Parathyroid adenoma (tissue), 2 donors: ENCODE measurements around the gene TANGO2.

Experiments used
- H2AFZ ChIP-seq: fragments of 300-600 bp; sonication (generic); one replicate; pipeline ENCODE4 v1.7.0; 2017; ENCODE audit warnings: antibody characterized with exemption, mild to moderate bottlenecking
- H3K27ac ChIP-seq: fragments of 300-600 bp; sonication (generic); one replicate; pipeline ENCODE4 v1.7.0; 2017
- H3K27me3 ChIP-seq: fragments of 300-600 bp; sonication (generic); one replicate; pipeline ENCODE4 v1.7.0; 2017; ENCODE audit warnings: low read length; ENCODE audit not compliant: control insufficient read depth, insufficient read depth
- H3K36me3 ChIP-seq: fragments of 300-600 bp; sonication (generic); one replicate; pipeline ENCODE4 v1.7.0; 2017; ENCODE audit warnings: low read length; ENCODE audit not compliant: control insufficient read depth, insufficient read depth
- H3K4me1 ChIP-seq: fragments of 300-600 bp; sonication (generic); one replicate; pipeline ENCODE4 v1.7.0; 2017; ENCODE audit warnings: control low read depth
- H3K4me2 ChIP-seq: fragments of 300-600 bp; sonication (generic); one replicate; pipeline ENCODE4 v1.7.0; 2017; ENCODE audit warnings: low read length
- H3K4me3 ChIP-seq: fragments of 300-600 bp; sonication (generic); one replicate; pipeline ENCODE4 v1.7.0; 2017; ENCODE audit warnings: low read depth, low read length
- H3K79me2 ChIP-seq: fragments of 300-600 bp; sonication (generic); one replicate; pipeline ENCODE4 v1.7.0; 2017; ENCODE audit warnings: control low read depth
- H3K9ac ChIP-seq: fragments of 300-600 bp; sonication (generic); one replicate; pipeline ENCODE4 v1.7.0; 2017; ENCODE audit warnings: mild to moderate bottlenecking
- H3K9me3 ChIP-seq: fragments of 300-600 bp; sonication (generic); one replicate; pipeline ENCODE4 v1.7.0; 2017; ENCODE audit warnings: low read length; ENCODE audit not compliant: control insufficient read depth
- TF ChIP-seq, protein P1 (sequence below): fragments of 300-600 bp; sonication (generic); IDR thresholded peaks from one replicate; pipeline ENCODE4 v1.7.0; 2017; ENCODE audit warnings: antibody characterized with exemption, mild to moderate bottlenecking
- donor health status: primary hyperparathyroidism.

Gene TANGO2

DNA sequence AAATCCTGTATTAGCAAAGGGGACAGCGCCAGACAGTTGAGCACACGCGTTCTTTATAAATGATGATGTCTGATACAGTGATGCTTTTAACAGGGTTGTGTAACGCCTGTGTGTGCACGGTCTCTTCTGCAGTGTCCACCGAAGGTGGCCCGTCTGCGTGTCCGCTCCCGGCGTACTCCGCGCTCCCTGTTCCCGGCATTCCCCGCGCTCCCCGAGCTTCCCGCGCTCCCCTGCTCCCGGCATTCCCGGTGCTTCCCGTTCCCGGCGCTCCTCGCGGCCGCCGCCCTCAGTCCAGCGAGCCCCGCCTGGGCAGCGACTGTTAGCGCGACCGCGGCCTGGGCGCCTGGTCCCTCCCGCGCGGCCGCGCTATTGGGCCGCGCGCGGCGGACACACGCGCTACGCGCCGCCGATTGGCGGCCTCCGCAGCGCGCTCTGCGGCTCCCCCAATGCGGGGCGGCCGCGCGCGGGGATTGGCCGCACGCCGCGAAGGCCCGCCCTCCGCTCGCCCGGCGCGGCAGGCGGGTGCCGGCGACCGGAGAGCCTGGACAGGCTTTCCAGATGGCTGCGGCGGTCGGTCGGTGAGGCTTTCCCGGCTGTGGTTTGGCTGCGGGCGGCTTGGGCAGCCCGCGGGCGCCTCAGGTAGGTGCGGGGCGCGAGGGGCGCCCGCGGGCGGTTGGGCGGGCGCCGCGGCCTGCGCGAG, 59.0 kb downstream of the TANGO2 start, which contains the start of gene DGCR8:
Gene DGCR8 (plus strand): TSS at position 497 of the 700 bp plus-strand sequence. CDS start 5,723 bp downstream, outside the sequence.
- H2AFZ ChIP-seq, result peak within 1 kb of the TSS; percentile 92
- peak within 1 kb of the TSS; percentile 57 for H3K27ac ChIP-seq
- no peak within 1 kb of the TSS for H3K9ac ChIP-seq
- peak within 1 kb of the TSS; percentile 97 for H3K4me2 ChIP-seq
- H3K9me3 ChIP-seq, result no peaks in the 10 kb centered on the region
- no peaks in the 10 kb centered on the region for H3K36me3 ChIP-seq
- peaks cover 3% of the 10 kb centered on the region for H3K4me1 ChIP-seq
- H3K79me2 ChIP-seq, result peaks cover 18% of the 10 kb centered on the region
- TF ChIP-seq, protein P1, sequence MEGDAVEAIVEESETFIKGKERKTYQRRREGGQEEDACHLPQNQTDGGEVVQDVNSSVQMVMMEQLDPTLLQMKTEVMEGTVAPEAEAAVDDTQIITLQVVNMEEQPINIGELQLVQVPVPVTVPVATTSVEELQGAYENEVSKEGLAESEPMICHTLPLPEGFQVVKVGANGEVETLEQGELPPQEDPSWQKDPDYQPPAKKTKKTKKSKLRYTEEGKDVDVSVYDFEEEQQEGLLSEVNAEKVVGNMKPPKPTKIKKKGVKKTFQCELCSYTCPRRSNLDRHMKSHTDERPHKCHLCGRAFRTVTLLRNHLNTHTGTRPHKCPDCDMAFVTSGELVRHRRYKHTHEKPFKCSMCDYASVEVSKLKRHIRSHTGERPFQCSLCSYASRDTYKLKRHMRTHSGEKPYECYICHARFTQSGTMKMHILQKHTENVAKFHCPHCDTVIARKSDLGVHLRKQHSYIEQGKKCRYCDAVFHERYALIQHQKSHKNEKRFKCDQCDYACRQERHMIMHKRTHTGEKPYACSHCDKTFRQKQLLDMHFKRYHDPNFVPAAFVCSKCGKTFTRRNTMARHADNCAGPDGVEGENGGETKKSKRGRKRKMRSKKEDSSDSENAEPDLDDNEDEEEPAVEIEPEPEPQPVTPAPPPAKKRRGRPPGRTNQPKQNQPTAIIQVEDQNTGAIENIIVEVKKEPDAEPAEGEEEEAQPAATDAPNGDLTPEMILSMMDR, result no peak
- H3K4me3 ChIP-seq, result peak within 1 kb of the TSS; percentile 80
- H3K27me3 ChIP-seq, result no peaks in the 10 kb centered on the region

DNA sequence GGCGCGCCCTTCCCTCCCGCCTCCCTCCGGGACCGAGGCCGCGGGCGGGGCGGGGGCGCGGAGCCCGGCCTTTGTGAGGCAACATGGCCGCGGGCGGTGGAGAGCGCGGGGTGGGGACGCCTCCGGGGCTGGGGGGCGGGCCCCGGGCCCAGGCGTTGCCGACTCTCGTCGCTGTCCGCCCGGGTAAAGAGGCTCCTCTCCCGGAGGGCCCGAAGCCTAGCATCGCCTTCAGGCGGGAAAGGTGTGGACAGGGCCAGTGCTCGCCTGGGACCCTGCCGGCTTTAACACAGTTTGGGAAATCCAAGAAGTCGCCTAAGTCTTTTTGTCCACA, 59.5 kb downstream of the TANGO2 start:
- peaks cover 3% of the 10 kb centered on the region for H3K4me1 ChIP-seq
- H3K36me3 ChIP-seq, result no peaks in the 10 kb centered on the region
- H3K27ac ChIP-seq, result peak overlapping the region; percentile 57
- peak overlapping the region; percentile 78 for H3K4me3 ChIP-seq
- H2AFZ ChIP-seq, result peak overlapping the region; percentile 72
- peak overlapping the region; percentile 76 for H3K4me2 ChIP-seq
- H3K27me3 ChIP-seq, result no peaks in the 10 kb centered on the region
- TF ChIP-seq, protein P1, result no peak
- no peak overlapping the region for H3K9ac ChIP-seq
- H3K79me2 ChIP-seq, result peaks cover 18% of the 10 kb centered on the region
- no peaks in the 10 kb centered on the region for H3K9me3 ChIP-seq

DNA sequence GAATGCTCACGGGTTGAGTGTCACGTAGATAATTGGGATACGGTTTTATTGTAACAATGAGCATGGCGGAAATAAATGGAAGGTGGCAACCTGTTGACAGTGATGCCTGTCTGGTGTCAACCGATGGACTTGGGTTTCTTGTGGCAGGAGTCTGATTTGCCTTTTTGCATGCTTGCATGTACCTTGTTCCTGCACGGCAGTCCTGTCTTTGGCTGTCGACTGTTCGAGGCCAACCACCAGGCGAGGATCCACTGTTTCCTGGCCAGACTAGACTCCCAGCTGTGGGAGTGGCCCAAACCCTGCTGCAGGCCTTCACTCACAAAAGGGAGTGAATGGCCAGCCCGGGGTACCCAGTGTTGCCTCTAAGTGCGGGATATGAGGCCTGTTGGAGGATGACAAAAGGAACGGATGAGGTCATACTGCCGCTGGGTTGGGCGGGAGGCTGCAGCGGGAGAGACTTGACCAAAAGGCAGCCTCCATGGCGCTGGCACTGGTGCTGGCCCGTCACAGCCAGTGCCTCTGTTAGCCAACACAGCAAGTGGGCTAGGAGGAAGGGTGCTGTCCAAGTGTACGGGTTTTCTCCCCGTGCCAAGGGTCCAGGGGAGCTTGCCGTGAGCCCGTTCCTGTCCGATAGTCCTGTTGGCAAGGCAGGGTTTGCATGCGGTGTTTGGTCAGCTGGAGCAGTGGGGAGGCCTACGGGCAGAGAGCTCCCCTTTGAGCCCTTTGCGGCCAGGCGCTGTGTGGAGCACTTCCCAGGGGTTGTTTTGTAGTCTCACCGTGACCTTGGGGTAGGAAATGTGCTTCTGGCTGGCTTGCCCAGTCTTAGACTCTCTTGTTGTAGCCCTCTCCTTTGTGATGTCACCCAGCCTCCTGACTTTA, 60.1 kb downstream of the TANGO2 start:
- TF ChIP-seq, protein P1, result no peak
- Histone ChIP-seq H3K27ac (peak overlapping the region; percentile 57), H3K4me1 (peaks cover 3% of the 10 kb centered on the region), H3K36me3 (no peaks in the 10 kb centered on the region), H3K9ac (no peak overlapping the region), H3K4me3 (peak overlapping the region; percentile 78), H3K79me2 (peaks cover 22% of the 10 kb centered on the region), H3K9me3 (no peaks in the 10 kb centered on the region), H3K4me2 (peak overlapping the region; percentile 76), H2AFZ (peak overlapping the region; percentile 72), H3K27me3 (no peaks in the 10 kb centered on the region)

DNA sequence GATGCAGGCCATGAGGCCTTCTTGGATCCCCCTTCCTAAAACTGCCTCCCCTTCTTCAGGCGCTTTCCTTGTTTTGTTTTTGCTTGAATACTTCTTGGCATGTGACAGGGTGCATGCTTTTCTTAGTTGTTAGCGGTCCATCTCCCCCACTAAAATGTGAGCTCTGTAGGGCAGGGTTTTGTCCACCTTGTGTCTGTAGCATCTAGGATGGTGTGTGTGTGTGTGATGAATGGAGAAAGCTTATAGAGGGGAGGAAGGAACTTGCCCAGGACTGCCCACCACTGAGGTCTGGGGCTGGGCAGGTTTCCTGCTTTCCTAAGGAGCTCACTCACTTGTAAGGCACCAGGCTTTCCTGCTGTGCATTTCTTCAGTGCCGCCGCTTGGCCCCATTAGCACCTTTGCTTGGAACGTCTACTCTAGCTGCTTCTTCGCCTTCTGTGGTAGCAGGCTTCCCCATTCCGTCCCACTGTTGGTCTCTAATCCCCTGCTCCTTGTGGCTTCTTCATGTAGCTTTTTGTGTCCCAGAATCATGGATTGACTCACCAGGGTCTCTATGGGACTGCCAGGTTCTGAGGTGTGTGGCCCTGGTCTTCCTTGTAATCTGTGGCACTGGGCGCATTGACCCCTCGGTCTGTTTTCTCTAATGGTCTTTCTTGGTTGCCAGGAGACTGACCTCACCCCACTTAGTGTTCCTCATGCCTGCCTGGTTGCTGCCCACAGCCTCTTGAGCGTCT, 62.4 kb downstream of the TANGO2 start:
- Histone ChIP-seq H3K4me2 (no peak overlapping the region), H3K79me2 (peaks cover 34% of the 10 kb centered on the region), H2AFZ (no peak overlapping the region), H3K9me3 (no peaks in the 10 kb centered on the region), H3K27me3 (no peaks in the 10 kb centered on the region), H3K27ac (no peak overlapping the region), H3K9ac (no peak overlapping the region), H3K4me3 (no peak overlapping the region), H3K4me1 (peaks cover 3% of the 10 kb centered on the region), H3K36me3 (no peaks in the 10 kb centered on the region)
- TF ChIP-seq, protein P1, result no peak
